Measurements from ENCODE around the gene LILRA1. TPM values are rescaled to one million over a fixed set of nuclear protein-coding genes. Genes with fewer than 3 reads are reported as not detected.

Gene LILRA1
- total RNA-seq, 1 experiment from 2014 or later, result not detected

GRCh38 chr19:54600212-54600611 lies 6.8 kb downstream of the LILRA1 start:
- Histone ChIP-seq H3K9me3 (ENCODE audit: low read depth, low read length, poor library complexity, severe bottlenecking) (no peaks in the 10 kb centered on the region), H3K36me3 (ENCODE audit: insufficient read depth, low read length, poor library complexity, severe bottlenecking) (no peaks in the 10 kb centered on the region), H3K27ac (ENCODE audit: low read depth, low read length, poor library complexity, severe bottlenecking) (no peak overlapping the region), H3K4me3 (ENCODE audit: low read depth, low read length, poor library complexity, severe bottlenecking) (no peak overlapping the region), H3K27me3 (replicated peaks; ENCODE audit: insufficient read depth, low read depth, low read length, poor library complexity) (peaks cover 58% of the 10 kb centered on the region), H3K4me1 (ENCODE audit: insufficient read depth, low read length, poor library complexity, severe bottlenecking) (no peaks in the 10 kb centered on the region)
- ChIA-PET CTCF (no interaction called here), POLR2A (ENCODE audit: low non-redundant PET) (no interaction called here)
- BruUV-seq (replicated peaks), result no TSS peak
- intact Hi-C loops (cut with micrococcal nuclease; ENCODE audit: unreplicated experiment), result no loop called here
- no peak for TF ChIP-seq CTCF (conservative IDR thresholded peaks at IDR 0.05; ENCODE audit: low read depth, low read length)
- no peak for TF ChIP-seq EZH2 (IDR thresholded peaks at IDR 0.05; ENCODE audit: borderline replicate concordance, low read depth, low read length, poor library complexity, severe bottlenecking)
- no peak for DNase-seq (ENCODE audit: low spot score)

- Histone ChIP-seq H3K4me1 (ENCODE audit: insufficient read depth, low read length, poor library complexity, severe bottlenecking) (no peaks in the 10 kb centered on the region), H3K27me3 (replicated peaks; ENCODE audit: insufficient read depth, low read depth, low read length, poor library complexity) (peaks cover 24% of the 10 kb centered on the region), H3K27ac (ENCODE audit: low read depth, low read length, poor library complexity, severe bottlenecking) (no peak overlapping the region), H3K36me3 (ENCODE audit: insufficient read depth, low read length, poor library complexity, severe bottlenecking) (no peaks in the 10 kb centered on the region), H3K4me3 (ENCODE audit: low read depth, low read length, poor library complexity, severe bottlenecking) (no peak overlapping the region), H3K9me3 (ENCODE audit: low read depth, low read length, poor library complexity, severe bottlenecking) (no peaks in the 10 kb centered on the region)
- no TSS peak for BruUV-seq (replicated peaks)
- intact Hi-C loops (cut with micrococcal nuclease; ENCODE audit: unreplicated experiment), result no loop called here
- ChIA-PET POLR2A (ENCODE audit: low non-redundant PET) (no interaction called here), CTCF (no interaction called here)
- no peak for DNase-seq (ENCODE audit: low spot score)
- TF ChIP-seq EZH2 (IDR thresholded peaks at IDR 0.05; ENCODE audit: borderline replicate concordance, low read depth, low read length, poor library complexity, severe bottlenecking) (no peak), CTCF (conservative IDR thresholded peaks at IDR 0.05; ENCODE audit: low read depth, low read length) (no peak)
These were observed 12.8 kb downstream of the LILRA1 start for GRCh38 chr19:54606230-54606629.

- ChIA-PET CTCF (no interaction called here), POLR2A (ENCODE audit: low non-redundant PET) (no interaction called here)
- no peak for TF ChIP-seq CTCF (conservative IDR thresholded peaks at IDR 0.05; ENCODE audit: low read depth, low read length)
- no peak for TF ChIP-seq EZH2 (IDR thresholded peaks at IDR 0.05; ENCODE audit: borderline replicate concordance, low read depth, low read length, poor library complexity, severe bottlenecking)
- Histone ChIP-seq H3K27me3 (replicated peaks; ENCODE audit: insufficient read depth, low read depth, low read length, poor library complexity) (peaks cover 18% of the 10 kb centered on the region), H3K4me3 (ENCODE audit: low read depth, low read length, poor library complexity, severe bottlenecking) (no peak overlapping the region), H3K36me3 (ENCODE audit: insufficient read depth, low read length, poor library complexity, severe bottlenecking) (no peaks in the 10 kb centered on the region), H3K9me3 (ENCODE audit: low read depth, low read length, poor library complexity, severe bottlenecking) (no peaks in the 10 kb centered on the region), H3K4me1 (ENCODE audit: insufficient read depth, low read length, poor library complexity, severe bottlenecking) (no peaks in the 10 kb centered on the region), H3K27ac (ENCODE audit: low read depth, low read length, poor library complexity, severe bottlenecking) (no peak overlapping the region)
- no peak for DNase-seq (ENCODE audit: low spot score)
- intact Hi-C loops (cut with micrococcal nuclease; ENCODE audit: unreplicated experiment), result no loop called here
- no TSS peak for BruUV-seq (replicated peaks)
These were observed 13.7 kb downstream of the LILRA1 start for GRCh38 chr19:54606891-54607784.
